Upper lobe of right lung (tissue), 1 donor: ENCODE results near the gene KCNQ4. TPM values are rescaled to one million over a fixed set of nuclear protein-coding genes. Genes with fewer than 3 reads are reported as not detected.

Experiments
- ATAC-seq: fragments of 200-7000 bp; cut with Tn5 transposase; one replicate; pipeline ENCODE4 v1.9.1; 2020; ENCODE audit warnings: mild to moderate bottlenecking, moderate library complexity
- DNase-seq: peaks from one replicate; pipeline ENCODE4 v3.0.0-alpha.2; 2020
- H3K27ac ChIP-seq: fragments of 200-600 bp; one replicate; pipeline ENCODE4 v1.8.0; 2022
- H3K27me3 ChIP-seq: fragments of 200-600 bp; one replicate; pipeline ENCODE4 v1.8.0; 2022; ENCODE audit warnings: mild to moderate bottlenecking
- H3K36me3 ChIP-seq: fragments of 200-600 bp; one replicate; pipeline ENCODE4 v1.8.0; 2022
- H3K4me1 ChIP-seq: fragments of 200-600 bp; one replicate; pipeline ENCODE4 v1.8.0; 2022
- H3K4me3 ChIP-seq: fragments of 200-600 bp; one replicate; pipeline ENCODE4 v1.8.0; 2022; ENCODE audit warnings: mild to moderate bottlenecking
- H3K9me3 ChIP-seq: fragments of 200-600 bp; one replicate; pipeline ENCODE4 v1.8.0; 2022
- intact Hi-C: fragments of 100-400 bp; cut with DNase I; formaldehyde crosslinking; loops from one replicate; pipeline ENCODE4 v1.11.0; 2022
- total RNA-seq: library from RNA; stranded (reverse); fragmentation: NEBNext Ultra II Directional; extraction: Animal tissue kit (Norgen Biotek cat#: 25700); gene quantifications from one replicate; pipeline ENCODE4 v1.2.1, GENCODE V29; 2021
- TF ChIP-seq, protein P1 (sequence below): fragments of 200-600 bp; IDR thresholded peaks from one replicate; pipeline ENCODE4 v1.8.0; 2022; ENCODE audit warnings: antibody characterized with exemption
- donor health status: DM: no; HTN: yes; CAD: no; lungs with severe emphysema.

The KCNQ4 gene
- total RNA-seq, 1 donor from 2014 or later: 0.96 TPM

DNA sequence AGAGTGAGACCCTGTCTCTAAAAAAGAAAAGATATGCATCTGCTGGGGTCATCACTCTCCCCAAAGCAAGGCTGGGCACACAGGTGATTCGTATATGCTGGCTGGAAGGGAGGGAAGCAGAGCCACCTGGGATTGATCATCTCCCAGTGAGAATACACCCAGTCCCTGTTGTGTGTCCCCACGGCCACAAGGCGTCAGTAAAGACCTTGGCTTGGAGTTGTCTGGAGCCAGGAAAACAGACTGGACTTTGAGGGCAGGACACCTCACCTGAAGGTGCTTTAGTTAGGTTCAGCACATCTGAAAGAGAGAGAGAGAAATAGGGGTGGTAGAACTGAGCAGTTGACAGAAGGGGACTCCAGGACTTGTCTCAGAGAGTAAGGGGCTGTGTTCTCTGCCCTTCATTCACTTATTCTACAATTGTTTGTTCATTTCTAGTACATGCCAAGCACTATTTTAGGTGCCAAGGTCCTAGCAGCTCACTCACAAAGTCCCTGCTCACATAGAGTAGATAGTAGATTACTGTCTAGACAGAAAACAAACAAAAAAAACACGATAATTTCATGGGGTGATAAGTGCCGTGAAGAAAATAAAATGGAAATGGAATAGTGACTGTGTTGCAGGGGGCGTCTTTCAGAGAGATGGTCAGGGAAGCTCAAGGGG is 65.1 kb downstream of the KCNQ4 start:
- H3K36me3 ChIP-seq: no peaks in the 10 kb centered on the region
- TF ChIP-seq, protein P1, sequence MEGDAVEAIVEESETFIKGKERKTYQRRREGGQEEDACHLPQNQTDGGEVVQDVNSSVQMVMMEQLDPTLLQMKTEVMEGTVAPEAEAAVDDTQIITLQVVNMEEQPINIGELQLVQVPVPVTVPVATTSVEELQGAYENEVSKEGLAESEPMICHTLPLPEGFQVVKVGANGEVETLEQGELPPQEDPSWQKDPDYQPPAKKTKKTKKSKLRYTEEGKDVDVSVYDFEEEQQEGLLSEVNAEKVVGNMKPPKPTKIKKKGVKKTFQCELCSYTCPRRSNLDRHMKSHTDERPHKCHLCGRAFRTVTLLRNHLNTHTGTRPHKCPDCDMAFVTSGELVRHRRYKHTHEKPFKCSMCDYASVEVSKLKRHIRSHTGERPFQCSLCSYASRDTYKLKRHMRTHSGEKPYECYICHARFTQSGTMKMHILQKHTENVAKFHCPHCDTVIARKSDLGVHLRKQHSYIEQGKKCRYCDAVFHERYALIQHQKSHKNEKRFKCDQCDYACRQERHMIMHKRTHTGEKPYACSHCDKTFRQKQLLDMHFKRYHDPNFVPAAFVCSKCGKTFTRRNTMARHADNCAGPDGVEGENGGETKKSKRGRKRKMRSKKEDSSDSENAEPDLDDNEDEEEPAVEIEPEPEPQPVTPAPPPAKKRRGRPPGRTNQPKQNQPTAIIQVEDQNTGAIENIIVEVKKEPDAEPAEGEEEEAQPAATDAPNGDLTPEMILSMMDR: peak; percentile 85
- intact Hi-C loops: loop anchor here (5.0 to 10.0 kb wide), 2 partner anchors 104 to 234 kb away; no protein-coding TSS in a partner anchor
- H3K4me3 ChIP-seq: no peak overlapping the region
- DNase-seq: peak; percentile 77
- H3K27me3 ChIP-seq: no peaks in the 10 kb centered on the region
- no peaks in the 10 kb centered on the region for H3K4me1 ChIP-seq
- ATAC-seq: peak; percentile 93
- H3K9me3 ChIP-seq: no peaks in the 10 kb centered on the region
- no peak overlapping the region for H3K27ac ChIP-seq

- TF ChIP-seq, protein P1: peak; percentile 89
- H3K4me3 ChIP-seq: no peak overlapping the region
- no peaks in the 10 kb centered on the region for H3K36me3 ChIP-seq
- ATAC-seq: peak; percentile 92
- H3K9me3 ChIP-seq: no peaks in the 10 kb centered on the region
- no peaks in the 10 kb centered on the region for H3K27me3 ChIP-seq
- no peak overlapping the region for H3K27ac ChIP-seq
- H3K4me1 ChIP-seq: no peaks in the 10 kb centered on the region
- DNase-seq: peak; percentile 78
- intact Hi-C loops: loop anchor here (5.0 to 10.0 kb wide), 2 partner anchors 102 to 235 kb away; no protein-coding TSS in a partner anchor
Measured at GRCh38 chr1:40849801-40850592, 66.4 kb downstream of the KCNQ4 start.

DNA sequence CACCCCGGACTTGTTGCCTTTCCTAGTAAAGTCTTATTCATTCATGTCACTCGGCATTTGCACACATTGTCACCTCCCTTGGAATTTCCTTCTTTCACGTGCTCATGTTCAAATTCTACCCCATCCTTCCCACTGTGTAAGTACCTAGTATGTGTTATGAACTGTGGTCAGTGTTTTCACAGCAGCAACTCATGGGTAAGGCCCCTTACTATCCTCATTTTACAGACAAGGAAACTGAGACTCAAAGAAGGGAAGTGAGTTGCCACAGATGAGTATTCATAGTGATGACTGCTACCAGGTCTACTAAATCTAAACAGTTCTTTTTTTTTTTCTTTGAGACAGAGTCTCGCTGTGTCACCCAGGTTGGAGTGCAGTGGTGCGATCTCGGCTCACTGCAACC is 68.1 kb downstream of the KCNQ4 start:
- Histone ChIP-seq H3K27me3 (no peaks in the 10 kb centered on the region), H3K4me1 (no peaks in the 10 kb centered on the region), H3K4me3 (no peak overlapping the region), H3K36me3 (no peaks in the 10 kb centered on the region), H3K9me3 (no peaks in the 10 kb centered on the region), H3K27ac (no peak overlapping the region)
- DNase-seq: no peak
- intact Hi-C loops: no loop called here
- ATAC-seq: no peak
- TF ChIP-seq, protein P1: no peak

DNA sequence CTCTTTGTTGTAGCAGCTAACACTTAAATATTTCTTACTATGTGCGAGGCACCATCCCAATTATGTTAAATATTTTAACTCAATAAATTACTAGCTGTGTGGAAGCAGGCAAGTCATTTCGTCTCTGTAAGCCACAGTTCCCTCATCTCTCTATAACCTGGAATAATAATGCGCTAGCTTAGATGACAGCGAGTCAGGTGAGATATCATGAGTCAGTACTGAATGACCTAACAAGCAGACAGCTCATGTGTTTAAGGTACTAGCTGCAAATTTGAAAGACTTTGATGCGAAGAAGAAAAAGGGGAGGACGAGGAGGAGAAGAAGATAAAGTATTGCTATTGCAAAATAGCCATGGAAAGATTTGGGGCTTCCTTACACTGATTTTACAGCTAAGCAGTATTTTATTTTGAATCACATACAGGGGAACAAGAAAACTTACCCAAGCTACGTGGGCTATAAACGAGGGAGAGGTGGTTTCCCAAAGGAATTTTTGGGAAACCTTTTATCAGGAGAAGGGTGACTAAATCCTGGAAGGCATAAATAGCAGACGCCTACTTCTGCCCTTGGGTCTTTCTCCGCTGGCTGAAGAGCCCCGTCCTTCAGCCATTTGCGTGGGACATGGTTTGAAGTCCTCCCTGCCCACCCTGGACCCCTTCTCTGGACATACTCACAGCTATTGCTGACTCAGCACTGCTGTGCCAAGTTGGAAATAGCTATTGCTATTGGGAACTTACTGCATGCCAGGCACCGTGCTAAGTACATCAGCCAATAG is 69.7 kb downstream of the KCNQ4 start:
- H3K36me3 ChIP-seq: no peaks in the 10 kb centered on the region
- H3K9me3 ChIP-seq: no peaks in the 10 kb centered on the region
- no peak overlapping the region for H3K27ac ChIP-seq
- no peaks in the 10 kb centered on the region for H3K4me1 ChIP-seq
- H3K4me3 ChIP-seq: no peak overlapping the region
- intact Hi-C loops: no loop called here
- no peak for ATAC-seq
- H3K27me3 ChIP-seq: no peaks in the 10 kb centered on the region
- TF ChIP-seq, protein P1: no peak
- DNase-seq: no peak

DNA sequence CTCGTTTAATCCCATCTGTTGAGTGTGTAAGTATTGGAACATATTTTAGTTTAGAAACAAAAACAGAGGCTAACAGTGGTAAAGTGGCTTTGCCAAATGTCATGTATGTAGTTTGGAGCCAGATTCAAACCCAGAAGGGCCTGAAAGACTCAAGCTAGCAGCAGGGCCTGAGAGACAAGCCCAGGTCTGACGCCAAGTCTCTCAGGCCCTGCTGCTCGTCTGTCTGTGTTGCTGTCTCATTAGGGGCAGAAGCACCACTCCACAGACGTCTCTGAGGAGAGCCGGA is 70.2 kb downstream of the KCNQ4 start:
- no peak overlapping the region for H3K27ac ChIP-seq

More for the DNA sequence above, 70.2 kb downstream of the KCNQ4 start:
- Histone ChIP-seq H3K4me1 (no peaks in the 10 kb centered on the region), H3K9me3 (no peaks in the 10 kb centered on the region), H3K27me3 (no peaks in the 10 kb centered on the region), H3K36me3 (no peaks in the 10 kb centered on the region), H3K4me3 (no peak overlapping the region)
- no peak for DNase-seq
- TF ChIP-seq, protein P1: no peak
- ATAC-seq: no peak
- intact Hi-C loops: no loop called here
